NB4 (cell line): Measurements from ENCODE around the gene ZNF235.

Source experiments
- DNase-seq: peaks from one replicate; pipeline ENCODE4 v3.0.0; 2010; ENCODE audit warnings: low read depth
- H3K4me3 ChIP-seq: one replicate; pipeline ENCODE4 v1.5.1; 2011; ENCODE audit warnings: mild to moderate bottlenecking, low read depth, low read length, moderate library complexity
- CTCF ChIP-seq: IDR thresholded peaks from one replicate; pipeline ENCODE4 v1.5.1; 2012; ENCODE audit warnings: low read depth, low read length
- MAX ChIP-seq: IDR thresholded peaks from 2 replicates; pipeline ENCODE4 v1.6.1; 2011; ENCODE audit warnings: low read depth, low read length
- MYC ChIP-seq: IDR thresholded peaks from 2 replicates; pipeline ENCODE4 v1.6.1; 2011; ENCODE audit warnings: low read depth, low read length
- POLR2A ChIP-seq: IDR thresholded peaks from 2 replicates; pipeline ENCODE4 v1.6.1; 2011; ENCODE audit warnings: mild to moderate bottlenecking; ENCODE audit not compliant: insufficient read length; ENCODE audit errors: extremely low read depth

Gene ZNF235

GRCh38 chr19:44260695-44261446, 44.0 kb downstream of the ZNF235 start:
- no peak for DNase-seq
- TF ChIP-seq CTCF: no peak
- TF ChIP-seq POLR2A: no peak
- TF ChIP-seq MAX: no peak
- TF ChIP-seq MYC: no peak
- no peak overlapping the region for H3K4me3 ChIP-seq

- TF ChIP-seq MAX: no peak
- TF ChIP-seq MYC: no peak
- TF ChIP-seq CTCF: no peak
- TF ChIP-seq POLR2A: no peak
- no peak overlapping the region for H3K4me3 ChIP-seq
- DNase-seq: no peak
These were observed 44.5 kb downstream of the ZNF235 start for GRCh38 chr19:44260343-44260681.

DNA sequence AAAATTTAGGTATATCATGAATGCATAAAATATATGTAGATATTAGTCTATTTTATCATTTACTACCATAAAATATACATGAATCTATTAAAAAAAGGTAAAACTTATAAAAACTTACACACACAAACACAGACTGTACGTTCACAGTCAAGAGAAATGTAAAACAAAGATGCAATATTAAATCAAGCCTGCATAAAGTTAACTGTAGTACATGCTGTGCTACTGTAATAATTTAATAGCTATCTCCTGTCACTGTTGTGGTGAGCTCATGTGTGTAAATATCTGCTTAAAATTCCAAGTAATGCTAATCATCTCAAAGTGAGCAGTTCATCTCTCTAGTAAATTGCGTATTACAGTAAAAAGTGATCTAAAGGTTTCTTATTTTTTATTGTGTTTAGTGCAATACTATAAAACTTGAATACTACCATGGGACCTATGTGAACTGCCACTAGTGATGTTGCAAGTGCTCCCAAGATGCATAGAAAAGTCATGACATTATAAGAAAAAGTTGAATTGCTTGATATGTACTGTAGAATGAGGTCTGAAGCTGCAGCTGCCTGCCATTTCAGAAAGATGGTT, 45.9 kb downstream of the ZNF235 start:
- DNase-seq: no peak
- H3K4me3 ChIP-seq: no peak overlapping the region
- TF ChIP-seq MAX (no peak), MYC (no peak), POLR2A (no peak), CTCF (no peak)

DNA sequence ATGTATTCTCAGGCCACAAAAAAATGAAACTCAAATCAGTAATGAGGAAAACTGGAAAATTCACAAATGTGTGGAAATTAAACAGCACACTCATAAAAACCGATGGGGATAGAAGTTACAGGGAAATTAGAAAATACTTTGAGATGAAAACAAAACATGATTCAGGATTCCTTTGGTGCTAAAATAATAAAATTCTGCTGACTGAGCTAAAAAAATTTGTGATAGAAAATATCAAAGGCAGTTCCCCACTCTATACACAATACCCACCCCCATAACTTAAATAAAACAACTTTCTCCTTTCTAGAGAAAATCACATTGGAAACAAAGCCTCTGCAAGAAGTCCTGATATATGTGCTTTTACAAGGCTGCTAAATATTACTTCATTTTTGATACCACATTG, 46.7 kb downstream of the ZNF235 start:
- no peak for TF ChIP-seq MAX
- no peak for TF ChIP-seq CTCF
- TF ChIP-seq MYC: no peak
- no peak for TF ChIP-seq POLR2A
- no peak overlapping the region for H3K4me3 ChIP-seq
- DNase-seq: no peak

- H3K4me3 ChIP-seq: no peak overlapping the region
- DNase-seq: no peak
- TF ChIP-seq CTCF (no peak), MYC (no peak), POLR2A (no peak), MAX (no peak)
These were observed 49.0 kb downstream of the ZNF235 start for GRCh38 chr19:44255705-44256411.
